Lower leg skin (tissue), 4 donors: Measurements from ENCODE around the gene SNAI1. TPM values are rescaled to one million over a fixed set of nuclear protein-coding genes. Genes with fewer than 3 reads are reported as not detected.
"Not testable (repeated sequence)": the region's sequence is repeated elsewhere in the genome, so short reads cannot be mapped to it uniquely, and the experiment has no call there.

ENCODE experiments used
- DNase-seq, 2 donors: peaks; one replicate each; pipeline ENCODE4 v3.0.0-alpha.2; 2019; ENCODE audit warnings: low spot score in 2 of 2
- H3K4me3 ChIP-seq: fragments of 200-600 bp; sonication (generic); 2 replicates; pipeline ENCODE4 v1.5.1; 2017; ENCODE audit warnings: mild to moderate bottlenecking, low read depth; ENCODE audit not compliant: poor library complexity, severe bottlenecking
- CTCF ChIP-seq, 3 donors: fragments of 450-650 bp; IDR thresholded peaks; one replicate each; pipeline ENCODE4 v1.5.1; 2016; ENCODE audit warnings: antibody characterized with exemption in 3 of 3, mild to moderate bottlenecking in 3 of 3, moderate library complexity in 2 of 3
- POLR2A ChIP-seq, 2 donors: fragments of 450-650 bp; IDR thresholded peaks; one replicate each; pipeline ENCODE4 v1.6.1; 2016 to 2017; ENCODE audit warnings: antibody characterized with exemption in 2 of 2, mild to moderate bottlenecking in 1 of 2, moderate library complexity in 1 of 2
- WGBS, 2 donors: methylation state at CpG; one replicate each; pipeline ENCODE4 v1.1.5; 2018; 5-methylcytosine and 5-hydroxymethylcytosine counted together
- intact Hi-C: fragments of 100-400 bp; cut with DNase I; formaldehyde crosslinking; loops from one replicate; pipeline ENCODE4 v1.15.0; 2023; ENCODE audit warnings: low total_unique reads
- total RNA-seq, 4 donors: library from RNA; depleted of rRNA; stranded (reverse); fragments of >200 nt; gene quantifications; one replicate each; pipeline ENCODE4 v1.1.0, GENCODE V29; 2016

The SNAI1 gene
- total RNA-seq, 4 donors from 2014 or later = 0.65 to 3.7 (median 1.3) TPM

- intact Hi-C loops = no loop called here
- no peak for DNase-seq
- no peak for TF ChIP-seq POLR2A (IDR thresholded peaks at IDR 0.05)
- no peak for TF ChIP-seq CTCF (IDR thresholded peaks at IDR 0.05)
- H3K4me3 ChIP-seq = no peak overlapping the region
- 62 to 66% methylated on average over 7 of the region's 7 CpGs for WGBS, 2 donors
These were observed 16.5 kb downstream of the SNAI1 start for GRCh38 chr20:49999329-49999728.

GRCh38 chr20:50000548-50001222, 17.9 kb downstream of the SNAI1 start:
- 79 to 83% methylated on average over 14 of the region's 14 CpGs for WGBS, 2 donors
- DNase-seq, H3K4me3 ChIP-seq, intact Hi-C loops: not testable (repeated sequence)

DNA sequence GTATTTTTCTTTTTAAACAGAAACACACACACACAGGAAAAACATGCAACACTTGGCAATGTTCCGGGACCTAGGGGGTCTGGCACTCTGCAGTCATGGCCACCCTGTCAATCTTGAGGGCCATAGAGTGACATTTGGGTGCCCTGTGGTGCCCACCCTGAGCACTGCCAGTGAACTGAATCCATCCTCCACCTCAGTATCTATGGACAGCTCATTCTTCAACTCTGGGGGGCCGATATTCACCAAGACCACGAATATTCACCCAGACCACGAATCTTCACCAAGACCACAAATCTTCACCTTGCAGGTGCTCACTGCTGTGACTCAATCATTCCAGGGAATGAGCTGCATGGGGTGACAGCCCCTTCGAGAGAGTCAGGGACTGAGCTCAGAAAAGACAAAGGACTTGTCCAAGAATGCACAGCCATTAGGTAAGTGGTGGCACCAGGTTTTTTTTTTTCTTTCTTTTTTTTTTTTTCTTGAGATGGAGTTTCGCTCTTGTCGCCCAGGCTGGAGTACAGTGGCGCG, 19.1 kb downstream of the SNAI1 start:
- intact Hi-C loops = no loop called here
- no peak for DNase-seq
- H3K4me3 ChIP-seq = no peak overlapping the region
- WGBS, 2 donors = 79 to 84% methylated on average over 9 of the region's 9 CpGs
- TF ChIP-seq CTCF (IDR thresholded peaks at IDR 0.05) (no peak), POLR2A (IDR thresholded peaks at IDR 0.05) (no peak)

DNA sequence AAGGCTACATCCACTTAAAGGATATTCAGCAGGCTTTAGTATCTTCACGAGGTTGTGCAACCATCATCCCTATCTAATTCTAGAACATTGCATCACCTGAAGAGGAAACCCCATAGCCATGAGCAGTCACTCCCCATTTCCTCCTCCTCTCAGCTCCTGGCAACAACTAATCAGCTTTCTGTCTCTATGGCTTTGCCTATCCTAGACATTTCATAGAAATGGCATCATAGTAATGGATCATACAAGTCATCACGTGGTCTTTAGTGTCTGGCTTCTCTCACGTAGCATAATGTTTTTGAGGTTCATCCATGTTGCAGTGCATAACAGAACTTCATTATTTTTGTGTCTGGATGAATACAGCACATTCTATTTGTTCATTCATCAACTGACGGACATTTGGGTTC, 20.5 kb downstream of the SNAI1 start:
- 73 to 78% methylated on average over 4 of the region's 4 CpGs for WGBS, 2 donors
- TF ChIP-seq CTCF (IDR thresholded peaks at IDR 0.05) = no peak
- TF ChIP-seq POLR2A (IDR thresholded peaks at IDR 0.05) = no peak
- DNase-seq = no peak
- no peak overlapping the region for H3K4me3 ChIP-seq
- intact Hi-C loops = no loop called here

- intact Hi-C loops = no loop called here
- TF ChIP-seq CTCF (IDR thresholded peaks at IDR 0.05) (no peak), POLR2A (IDR thresholded peaks at IDR 0.05) (no peak)
- WGBS, 2 donors = 86 to 90% methylated on average over 4 of the region's 4 CpGs
- no peak overlapping the region for H3K4me3 ChIP-seq
- no peak for DNase-seq
These were observed 21.4 kb downstream of the SNAI1 start for GRCh38 chr20:50004229-50004628.

DNA sequence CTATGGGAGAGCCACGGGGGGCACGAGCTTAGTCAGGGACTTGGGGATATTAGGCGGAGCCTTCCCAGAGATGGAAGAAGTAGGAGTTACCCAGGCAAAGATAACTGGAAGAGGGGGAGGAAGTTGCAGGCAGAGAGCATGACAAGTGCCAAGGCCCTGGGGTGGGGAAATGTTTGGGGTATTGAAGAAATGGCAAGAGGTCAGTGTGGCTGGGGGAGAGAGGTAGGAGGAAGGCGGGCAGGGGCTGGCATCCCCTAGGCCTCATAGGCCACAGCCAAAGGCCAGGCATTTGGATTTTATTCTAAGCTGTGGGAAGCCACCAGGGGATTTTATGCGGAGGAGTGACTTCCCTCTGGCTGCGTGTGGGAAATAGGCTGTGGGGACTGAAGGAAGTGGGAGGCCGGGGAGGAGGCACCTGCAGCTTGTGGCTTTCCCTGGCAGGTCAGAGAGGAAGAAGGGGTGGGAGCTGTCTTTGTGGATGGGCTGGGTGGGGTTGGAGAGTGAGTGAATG, 22.7 kb downstream of the SNAI1 start:
- no peak overlapping the region for H3K4me3 ChIP-seq
- intact Hi-C loops = no loop called here
- WGBS, 2 donors = 72 to 74% methylated on average over 7 of the region's 7 CpGs
- no peak for DNase-seq
- TF ChIP-seq CTCF (IDR thresholded peaks at IDR 0.05) = no peak
- no peak for TF ChIP-seq POLR2A (IDR thresholded peaks at IDR 0.05)
